Measurements from ENCODE around the gene EMX1. TPM values are rescaled to one million over a fixed set of nuclear protein-coding genes. Genes with fewer than 3 reads are reported as not detected.

Gene EMX1
- total RNA-seq, 2 donors from 2014 or later = 0.31 TPM; not detected in 1

GRCh38 chr2:72943540-72944395, 26.4 kb downstream of the EMX1 start:
- no peaks in the 10 kb centered on the region for H3K36me3 ChIP-seq
- no peaks in the 10 kb centered on the region for H3K27me3 ChIP-seq
- no peaks in the 10 kb centered on the region for H3K9me3 ChIP-seq
- H3K4me3 ChIP-seq = no peak overlapping the region
- H3K4me1 ChIP-seq = no peaks in the 10 kb centered on the region
- no peak for TF ChIP-seq CTCF (IDR thresholded peaks at IDR 0.05)
- H3K27ac ChIP-seq = no peak overlapping the region
- no peak for DNase-seq (ENCODE audit: low spot score)

GRCh38 chr2:72944804-72945449, 27.6 kb downstream of the EMX1 start:
- Histone ChIP-seq H3K27me3 (no peaks in the 10 kb centered on the region), H3K4me3 (no peak overlapping the region), H3K9me3 (no peaks in the 10 kb centered on the region), H3K27ac (no peak overlapping the region), H3K4me1 (no peaks in the 10 kb centered on the region), H3K36me3 (no peaks in the 10 kb centered on the region)
- DNase-seq (ENCODE audit: low spot score) = no peak
- TF ChIP-seq CTCF (IDR thresholded peaks at IDR 0.05) = no peak

GRCh38 chr2:72945450-72946019, 28.2 kb downstream of the EMX1 start:
- Histone ChIP-seq H3K36me3 (no peaks in the 10 kb centered on the region), H3K27me3 (no peaks in the 10 kb centered on the region), H3K27ac (no peak overlapping the region), H3K4me3 (no peak overlapping the region), H3K4me1 (no peaks in the 10 kb centered on the region), H3K9me3 (no peaks in the 10 kb centered on the region)
- no peak for TF ChIP-seq CTCF (IDR thresholded peaks at IDR 0.05)
- DNase-seq (ENCODE audit: low spot score) = no peak

GRCh38 chr2:72946466-72946865, 29.1 kb downstream of the EMX1 start:
- Histone ChIP-seq H3K27me3 (no peaks in the 10 kb centered on the region), H3K27ac (no peak overlapping the region), H3K36me3 (no peaks in the 10 kb centered on the region), H3K4me3 (no peak overlapping the region), H3K9me3 (no peaks in the 10 kb centered on the region), H3K4me1 (no peaks in the 10 kb centered on the region)
- no peak for DNase-seq (ENCODE audit: low spot score)
- TF ChIP-seq CTCF (IDR thresholded peaks at IDR 0.05) = no peak

DNA sequence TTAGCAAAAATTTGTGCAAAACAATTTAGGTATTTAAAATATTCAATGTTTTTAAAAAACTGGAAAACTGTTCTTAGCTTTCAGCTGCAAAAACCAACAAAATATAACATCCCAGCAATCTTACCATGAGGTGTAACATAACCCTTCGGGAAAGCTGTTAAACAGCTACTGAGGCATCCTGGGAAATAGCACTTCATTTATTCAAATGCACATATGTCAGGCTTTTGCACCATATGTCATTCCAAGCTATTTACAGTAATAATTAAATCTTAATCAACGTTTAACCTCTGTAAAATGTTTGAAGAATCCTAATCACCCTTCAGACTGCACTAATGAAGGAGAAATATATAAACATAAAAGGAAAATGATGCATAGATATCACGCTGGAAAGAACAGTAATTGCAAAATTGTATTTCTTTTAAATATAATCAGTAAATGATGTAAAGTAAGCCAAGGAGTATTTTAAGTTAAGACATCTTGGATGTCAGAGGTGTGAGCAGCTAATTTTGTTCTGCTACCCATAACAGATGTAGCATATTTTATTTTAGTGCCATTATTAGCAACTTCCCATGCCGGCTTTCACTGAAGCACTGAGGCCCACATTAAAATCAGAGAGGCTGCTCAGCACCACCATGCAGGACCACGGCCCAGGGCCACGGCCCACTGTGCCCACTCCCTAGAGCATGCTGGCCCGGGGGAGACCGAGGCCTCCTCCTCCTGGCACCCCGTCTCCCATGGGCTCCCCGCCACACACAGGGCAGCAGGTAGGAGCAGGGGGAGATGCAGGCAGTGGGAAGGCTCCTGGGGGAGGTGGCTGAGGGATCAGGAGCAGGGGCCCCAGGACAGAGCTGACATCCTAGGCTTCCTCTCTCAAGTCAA, 30.9 kb downstream of the EMX1 start:
- Histone ChIP-seq H3K9me3 (no peaks in the 10 kb centered on the region), H3K4me3 (no peak overlapping the region), H3K27me3 (no peaks in the 10 kb centered on the region), H3K36me3 (no peaks in the 10 kb centered on the region), H3K4me1 (no peaks in the 10 kb centered on the region), H3K27ac (no peak overlapping the region)
- no peak for TF ChIP-seq CTCF (IDR thresholded peaks at IDR 0.05)
- no peak for DNase-seq (ENCODE audit: low spot score)

Measured in right atrium auricular region (tissue), 2 donors.